ENCODE results near the gene C16orf89.
"Not testable (repeated sequence)": the region's sequence is repeated elsewhere in the genome, so short reads cannot be mapped to it uniquely, and the experiment has no call there.

DNA sequence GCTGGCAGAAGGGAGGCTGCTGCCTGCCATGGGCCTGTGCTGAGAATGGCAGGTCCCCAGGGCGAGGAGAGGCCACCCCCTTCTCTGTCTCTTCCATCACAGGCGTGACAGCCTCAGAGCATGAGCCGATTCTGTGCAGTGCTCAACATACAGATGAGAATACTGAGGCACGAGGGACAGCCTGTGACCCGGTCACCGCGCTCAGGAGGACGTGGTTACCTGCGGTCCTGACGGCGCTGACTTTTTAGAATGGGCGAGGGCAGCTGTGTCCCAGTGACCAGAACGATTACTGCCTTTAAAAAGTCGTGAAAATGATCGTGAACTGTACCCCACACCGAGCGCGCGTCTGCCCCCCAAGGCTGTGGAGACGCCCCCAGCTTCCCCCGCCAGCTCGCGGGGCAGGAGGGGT lies 31.3 kb upstream of the C16orf89 start:
- TF ChIP-seq EP300 (IDR thresholded peaks at IDR 0.05) = not testable (repeated sequence)
- TF ChIP-seq, protein P1, sequence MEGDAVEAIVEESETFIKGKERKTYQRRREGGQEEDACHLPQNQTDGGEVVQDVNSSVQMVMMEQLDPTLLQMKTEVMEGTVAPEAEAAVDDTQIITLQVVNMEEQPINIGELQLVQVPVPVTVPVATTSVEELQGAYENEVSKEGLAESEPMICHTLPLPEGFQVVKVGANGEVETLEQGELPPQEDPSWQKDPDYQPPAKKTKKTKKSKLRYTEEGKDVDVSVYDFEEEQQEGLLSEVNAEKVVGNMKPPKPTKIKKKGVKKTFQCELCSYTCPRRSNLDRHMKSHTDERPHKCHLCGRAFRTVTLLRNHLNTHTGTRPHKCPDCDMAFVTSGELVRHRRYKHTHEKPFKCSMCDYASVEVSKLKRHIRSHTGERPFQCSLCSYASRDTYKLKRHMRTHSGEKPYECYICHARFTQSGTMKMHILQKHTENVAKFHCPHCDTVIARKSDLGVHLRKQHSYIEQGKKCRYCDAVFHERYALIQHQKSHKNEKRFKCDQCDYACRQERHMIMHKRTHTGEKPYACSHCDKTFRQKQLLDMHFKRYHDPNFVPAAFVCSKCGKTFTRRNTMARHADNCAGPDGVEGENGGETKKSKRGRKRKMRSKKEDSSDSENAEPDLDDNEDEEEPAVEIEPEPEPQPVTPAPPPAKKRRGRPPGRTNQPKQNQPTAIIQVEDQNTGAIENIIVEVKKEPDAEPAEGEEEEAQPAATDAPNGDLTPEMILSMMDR (IDR thresholded peaks at IDR 0.05) = not testable (repeated sequence)
